ENCODE data around the gene NXPE4. TPM values are rescaled to one million over a fixed set of nuclear protein-coding genes. Genes with fewer than 3 reads are reported as not detected.
A peak's percentile ranks its signal among the peaks of the same experiment; 100 is the strongest.

NXPE4 gene
- total and polyA plus RNA-seq, 4 donors, result 0.12 TPM; not detected in 3

- H3K27ac ChIP-seq (ENCODE audit: low read depth, low read length), result no peak overlapping the region
- no CpG with 5 or more reads among the region's 1 CpG for WGBS (ENCODE audit: insufficient coverage)
- H3K9me3 ChIP-seq (ENCODE audit: control insufficient read depth, insufficient read depth, low read length), result no peaks in the 10 kb centered on the region
- no peaks in the 10 kb centered on the region for H3K4me1 ChIP-seq (ENCODE audit: control insufficient read depth, insufficient read depth, low read length)
- no peak overlapping the region for H3K4me3 ChIP-seq (ENCODE audit: low read depth, low read length)
- H3K36me3 ChIP-seq (ENCODE audit: control insufficient read depth, insufficient read depth, low read length), result no peaks in the 10 kb centered on the region
- DNase-seq (ENCODE audit: low read depth in 4 of 6, low spot score in 6 of 6), result peak in 1 of 6 donors; percentile 8
- no peaks in the 10 kb centered on the region for H3K27me3 ChIP-seq (ENCODE audit: control insufficient read depth, insufficient read depth, low read length)
Measured at GRCh38 chr11:114564831-114565230, 30.8 kb downstream of the NXPE4 start.

GRCh38 chr11:114563077-114563476, 32.5 kb downstream of the NXPE4 start:
- Histone ChIP-seq H3K36me3 (ENCODE audit: control insufficient read depth, insufficient read depth, low read length) (no peaks in the 10 kb centered on the region), H3K4me3 (ENCODE audit: low read depth, low read length) (no peak overlapping the region), H3K27me3 (ENCODE audit: control insufficient read depth, insufficient read depth, low read length) (no peaks in the 10 kb centered on the region), H3K4me1 (ENCODE audit: control insufficient read depth, insufficient read depth, low read length) (no peaks in the 10 kb centered on the region), H3K9me3 (ENCODE audit: control insufficient read depth, insufficient read depth, low read length) (no peaks in the 10 kb centered on the region), H3K27ac (ENCODE audit: low read depth, low read length) (no peak overlapping the region)
- DNase-seq (ENCODE audit: low read depth in 4 of 6, low spot score in 6 of 6), result no peak
- no CpG with 5 or more reads among the region's 2 CpGs for WGBS (ENCODE audit: insufficient coverage)

- H3K36me3 ChIP-seq (ENCODE audit: control insufficient read depth, insufficient read depth, low read length), result no peaks in the 10 kb centered on the region
- no peak overlapping the region for H3K4me3 ChIP-seq (ENCODE audit: low read depth, low read length)
- no peak overlapping the region for H3K27ac ChIP-seq (ENCODE audit: low read depth, low read length)
- H3K27me3 ChIP-seq (ENCODE audit: control insufficient read depth, insufficient read depth, low read length), result no peaks in the 10 kb centered on the region
- DNase-seq (ENCODE audit: low read depth in 4 of 6, low spot score in 6 of 6), result no peak
- no peaks in the 10 kb centered on the region for H3K9me3 ChIP-seq (ENCODE audit: control insufficient read depth, insufficient read depth, low read length)
- no CpG with 5 or more reads among the region's 3 CpGs for WGBS (ENCODE audit: insufficient coverage)
- no peaks in the 10 kb centered on the region for H3K4me1 ChIP-seq (ENCODE audit: control insufficient read depth, insufficient read depth, low read length)
Measured at GRCh38 chr11:114562166-114562916, 33.2 kb downstream of the NXPE4 start.

- no CpG with 5 or more reads among the region's 4 CpGs for WGBS (ENCODE audit: insufficient coverage)
- no peak for DNase-seq (ENCODE audit: low read depth in 4 of 6, low spot score in 6 of 6)
- Histone ChIP-seq H3K36me3 (ENCODE audit: control insufficient read depth, insufficient read depth, low read length) (no peaks in the 10 kb centered on the region), H3K9me3 (ENCODE audit: control insufficient read depth, insufficient read depth, low read length) (no peaks in the 10 kb centered on the region), H3K4me1 (ENCODE audit: control insufficient read depth, insufficient read depth, low read length) (no peaks in the 10 kb centered on the region), H3K4me3 (ENCODE audit: low read depth, low read length) (no peak within 1 kb of the TSS), H3K27ac (ENCODE audit: low read depth, low read length) (no peak within 1 kb of the TSS), H3K27me3 (ENCODE audit: control insufficient read depth, insufficient read depth, low read length) (no peaks in the 10 kb centered on the region)
Measured at GRCh38 chr11:114559425-114560310, 35.9 kb downstream of the NXPE4 start, which contains the start of gene NXPE1. TSS of gene NXPE1 (minus strand) at chr11:114559881. CDS start at chr11:114551201, 8,680 bp downstream.

- WGBS (ENCODE audit: insufficient coverage), result 67% methylated on average over 1 of the region's 1 CpG
Measured at GRCh38 chr11:114556135-114556534, 39.5 kb downstream of the NXPE4 start.

GRCh38 chr11:114553642-114554041, 41.9 kb downstream of the NXPE4 start:
- Histone ChIP-seq H3K4me3 (ENCODE audit: low read depth, low read length) (no peak overlapping the region), H3K4me1 (ENCODE audit: control insufficient read depth, insufficient read depth, low read length) (no peaks in the 10 kb centered on the region), H3K9me3 (ENCODE audit: control insufficient read depth, insufficient read depth, low read length) (no peaks in the 10 kb centered on the region), H3K27ac (ENCODE audit: low read depth, low read length) (no peak overlapping the region), H3K36me3 (ENCODE audit: control insufficient read depth, insufficient read depth, low read length) (no peaks in the 10 kb centered on the region), H3K27me3 (ENCODE audit: control insufficient read depth, insufficient read depth, low read length) (no peaks in the 10 kb centered on the region)
- 89% methylated on average over 1 of the region's 2 CpGs for WGBS (ENCODE audit: insufficient coverage)
- DNase-seq (ENCODE audit: low read depth in 4 of 6, low spot score in 6 of 6), result no peak

More at GRCh38 chr11:114556135-114556534, 39.5 kb downstream of the NXPE4 start:
- Histone ChIP-seq H3K4me1 (ENCODE audit: control insufficient read depth, insufficient read depth, low read length) (no peaks in the 10 kb centered on the region), H3K27me3 (ENCODE audit: control insufficient read depth, insufficient read depth, low read length) (no peaks in the 10 kb centered on the region), H3K27ac (ENCODE audit: low read depth, low read length) (no peak overlapping the region), H3K36me3 (ENCODE audit: control insufficient read depth, insufficient read depth, low read length) (no peaks in the 10 kb centered on the region), H3K9me3 (ENCODE audit: control insufficient read depth, insufficient read depth, low read length) (no peaks in the 10 kb centered on the region), H3K4me3 (ENCODE audit: low read depth, low read length) (no peak overlapping the region)
- peak in 1 of 6 donors; percentile 17 for DNase-seq (ENCODE audit: low read depth in 4 of 6, low spot score in 6 of 6)

- no peak for DNase-seq (ENCODE audit: low read depth in 4 of 6, low spot score in 6 of 6)
- no CpG with 5 or more reads among the region's 4 CpGs for WGBS (ENCODE audit: insufficient coverage)
- H3K27me3 ChIP-seq (ENCODE audit: control insufficient read depth, insufficient read depth, low read length), result no peaks in the 10 kb centered on the region
Measured at GRCh38 chr11:114551060-114551459, 44.5 kb downstream of the NXPE4 start.

GRCh38 chr11:114525682-114526081, 69.9 kb downstream of the NXPE4 start:
- Histone ChIP-seq H3K4me1 (ENCODE audit: control insufficient read depth, insufficient read depth, low read length) (no peaks in the 10 kb centered on the region), H3K27ac (ENCODE audit: low read depth, low read length) (no peak overlapping the region), H3K4me3 (ENCODE audit: low read depth, low read length) (no peak overlapping the region), H3K27me3 (ENCODE audit: control insufficient read depth, insufficient read depth, low read length) (no peaks in the 10 kb centered on the region), H3K36me3 (ENCODE audit: control insufficient read depth, insufficient read depth, low read length) (no peaks in the 10 kb centered on the region), H3K9me3 (ENCODE audit: control insufficient read depth, insufficient read depth, low read length) (peaks cover 5% of the 10 kb centered on the region)
- no peak for DNase-seq (ENCODE audit: low read depth in 4 of 6, low spot score in 6 of 6)
- 100% methylated on average over 1 of the region's 2 CpGs for WGBS (ENCODE audit: insufficient coverage)

More at GRCh38 chr11:114551060-114551459, 44.5 kb downstream of the NXPE4 start:
- Histone ChIP-seq H3K4me3 (ENCODE audit: low read depth, low read length) (no peak overlapping the region), H3K27ac (ENCODE audit: low read depth, low read length) (no peak overlapping the region), H3K9me3 (ENCODE audit: control insufficient read depth, insufficient read depth, low read length) (no peaks in the 10 kb centered on the region), H3K4me1 (ENCODE audit: control insufficient read depth, insufficient read depth, low read length) (no peaks in the 10 kb centered on the region), H3K36me3 (ENCODE audit: control insufficient read depth, insufficient read depth, low read length) (no peaks in the 10 kb centered on the region)

GRCh38 chr11:114524122-114524521, 71.5 kb downstream of the NXPE4 start:
- no CpG with 5 or more reads among the region's 1 CpG for WGBS (ENCODE audit: insufficient coverage)
- Histone ChIP-seq H3K9me3 (ENCODE audit: control insufficient read depth, insufficient read depth, low read length) (peaks cover 5% of the 10 kb centered on the region), H3K36me3 (ENCODE audit: control insufficient read depth, insufficient read depth, low read length) (no peaks in the 10 kb centered on the region), H3K4me1 (ENCODE audit: control insufficient read depth, insufficient read depth, low read length) (no peaks in the 10 kb centered on the region), H3K27me3 (ENCODE audit: control insufficient read depth, insufficient read depth, low read length) (no peaks in the 10 kb centered on the region), H3K27ac (ENCODE audit: low read depth, low read length) (no peak overlapping the region), H3K4me3 (ENCODE audit: low read depth, low read length) (no peak overlapping the region)
- DNase-seq (ENCODE audit: low read depth in 4 of 6, low spot score in 6 of 6), result no peak
